BLaER1 treated with 17β-estradiol and CSF1 and Interleukin-3, amounts not matched to agents 10 nM and 100 nM (cell line): Measurements from ENCODE around the gene IRAK2.

Experiments used
- H3K27ac ChIP-seq, 11 experiments: shearing (Covaris generic); formaldehyde crosslinking; 2 replicates each; pipeline ENCODE4 v1.8.1; 2022
- H3K27me3 ChIP-seq, 11 experiments: shearing (Covaris generic); formaldehyde crosslinking; 2 replicates each; pipeline ENCODE4 v1.8.1; 2022
- H3K36me3 ChIP-seq, 11 experiments: shearing (Covaris generic); formaldehyde crosslinking; 2 replicates each; pipeline ENCODE4 v1.8.1; 2022
- H3K4me1 ChIP-seq, 10 experiments: shearing (Covaris generic); formaldehyde crosslinking; 2 replicates each; pipeline ENCODE4 v1.8.1; 2022
- H3K4me2 ChIP-seq, 11 experiments: shearing (Covaris generic); formaldehyde crosslinking; 2 replicates each; pipeline ENCODE4 v1.8.1; 2022
- H3K4me3 ChIP-seq, 10 experiments: shearing (Covaris generic); formaldehyde crosslinking; 2 replicates each; pipeline ENCODE4 v1.8.1; 2022
- H3K9ac ChIP-seq, 11 experiments: shearing (Covaris generic); formaldehyde crosslinking; 2 replicates each; pipeline ENCODE4 v1.8.1; 2022
- H3K9me3 ChIP-seq, 11 experiments: shearing (Covaris generic); formaldehyde crosslinking; replicated peaks in 1 of 11; 2 replicates each; pipeline ENCODE4 v1.8.1; 2022
- H4K20me1 ChIP-seq, 11 experiments: shearing (Covaris generic); formaldehyde crosslinking; 2 replicates each; pipeline ENCODE4 v1.8.1; 2022
- Cebpa-rat ChIP-seq, 11 experiments: shearing (Covaris generic); IDR thresholded peaks; 2 replicates each; pipeline ENCODE4 v1.8.1; 2022

IRAK2 gene

DNA sequence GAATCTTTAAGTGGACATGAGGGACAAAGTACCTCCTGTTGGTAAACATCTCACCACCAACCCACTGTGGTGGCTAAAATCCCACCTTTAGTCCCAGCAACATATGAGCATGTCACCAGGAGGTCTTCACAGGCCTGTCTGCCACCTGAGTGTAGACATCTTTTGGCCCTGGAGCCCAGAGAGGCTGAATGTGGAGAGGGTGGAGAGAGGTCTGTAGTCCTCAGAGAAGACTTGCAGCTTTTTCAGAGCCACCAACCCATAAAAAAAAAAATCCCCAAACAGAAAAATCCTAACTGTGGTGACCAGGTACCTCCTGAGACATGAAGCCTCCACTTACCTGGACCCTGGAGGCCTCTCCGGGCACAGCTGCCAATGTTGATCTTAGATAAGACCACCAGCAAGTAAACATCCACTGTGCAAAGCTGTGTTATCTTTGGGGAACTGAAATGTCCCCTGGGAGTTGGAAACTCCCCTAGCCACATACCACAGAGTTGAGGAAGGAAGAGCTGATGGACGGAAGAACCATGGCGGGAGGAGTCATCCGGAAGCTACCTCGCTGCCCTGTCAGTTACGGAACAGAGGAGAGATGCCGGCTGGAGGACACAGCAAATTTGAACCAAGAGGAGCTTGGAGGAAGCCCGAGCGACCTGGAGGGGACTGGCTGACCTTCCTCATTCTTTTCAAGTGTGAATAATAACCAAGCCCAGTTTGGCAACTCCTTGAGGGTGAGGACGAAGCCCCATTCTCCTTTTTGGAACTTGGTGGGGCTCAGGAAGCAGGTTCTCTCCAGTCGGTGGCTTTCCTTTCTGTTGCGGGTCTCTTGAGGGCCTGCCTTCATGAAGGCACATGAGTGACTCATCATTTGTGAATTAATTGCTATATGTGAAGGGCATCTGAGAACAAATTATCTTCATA lies 128.0 kb downstream of the IRAK2 start, which contains the start of gene GHRL:
TSS of gene GHRL (minus strand) at position 443 of the 915 bp plus-strand sequence. CDS start 2,767 bp downstream, outside the sequence.
- Histone ChIP-seq H4K20me1 (peaks cover 0 to 6% (median 0%) of the 10 kb centered on the region in 11 experiments; a peak in 2 of 22 replicates), H3K9ac (peak within 1 kb of the TSS; percentile 39 to 84 (median 75); a peak in 21 of 22 replicates), H3K27me3 (no peaks in the 10 kb centered on the region), H3K4me3 (peak within 1 kb of the TSS in 9 of 10 experiments; percentile 24 to 65 (median 50); a peak in 18 of 20 replicates), H3K9me3 (peaks cover 0 to 16% (median 9%) of the 10 kb centered on the region in 11 experiments; a peak in 17 of 22 replicates), H3K27ac (peak within 1 kb of the TSS; percentile 24 to 94 (median 87); a peak in 21 of 22 replicates), H3K36me3 (peaks cover 38 to 70% (median 57%) of the 10 kb centered on the region in 11 experiments), H3K4me1 (peaks cover 62 to 78% (median 73%) of the 10 kb centered on the region in 10 experiments), H3K4me2 (peak within 1 kb of the TSS; percentile 82 to 98 (median 91))
- 0 out of 22 replicates have a peak, but pooled peaks of 1 of the 11 experiments have one; percentile 37 for TF ChIP-seq Cebpa-rat (IDR thresholded peaks at IDR 0.05)
